A172 (cell line): ENCODE results near the gene ASCC3. TPM values are rescaled to one million over a fixed set of nuclear protein-coding genes. Genes with fewer than 3 reads are reported as not detected.

Experiments used
- DNase-seq: peaks from one replicate; pipeline ENCODE4 v3.0.0-alpha.2; 2015; ENCODE audit warnings: low spot score
- total RNA-seq: library from RNA; depleted of rRNA; stranded (reverse); fragments of >200 nt; shearing (Covaris generic); gene quantifications from 2 replicates; pipeline ENCODE4 v1.2.3, GENCODE V29; 2014

The ASCC3 gene
- total RNA-seq, 1 experiment from 2014 or later, result 39.4 TPM

- DNase-seq, result no peak
Measured at GRCh38 chr6:100464903-100465700, 416.0 kb downstream of the ASCC3 start, which contains the start of gene SIM1. SIM1 (minus strand) TSS chr6:100464921; CDS start chr6:100463468, 1,453 bp downstream.

DNA sequence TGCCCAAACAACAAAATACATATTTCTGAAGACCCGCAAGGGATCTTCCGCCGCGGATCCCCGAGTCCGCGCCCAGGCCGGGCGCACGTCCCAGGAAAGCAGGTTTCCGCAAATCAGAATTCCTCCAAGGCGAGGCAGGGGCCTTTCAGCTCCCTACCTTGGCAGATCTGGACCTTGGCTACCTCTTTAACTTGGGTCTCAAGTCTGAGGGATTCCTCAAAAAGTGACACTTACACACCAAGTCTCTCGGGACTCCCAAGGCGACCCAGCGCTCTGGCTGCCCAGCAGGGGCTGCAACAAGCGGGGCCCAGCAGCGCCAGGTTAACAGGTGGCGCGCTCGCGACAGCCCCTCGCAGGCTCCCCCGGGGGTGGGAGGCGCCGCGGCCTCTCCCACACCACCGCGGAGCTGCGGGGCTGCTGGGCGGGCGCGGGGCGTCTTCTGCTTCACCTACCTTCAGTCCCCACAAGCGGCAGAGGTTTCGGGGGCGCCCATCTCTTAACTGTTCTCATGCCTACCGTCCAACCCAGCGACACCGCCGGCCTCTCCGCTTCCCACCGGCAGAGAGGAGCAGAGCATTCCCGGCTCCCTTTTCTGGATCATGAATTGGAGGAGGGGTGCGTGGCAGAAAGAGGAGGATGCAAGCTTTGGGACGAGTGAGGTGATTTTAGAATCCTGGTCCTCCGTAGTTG lies 416.8 kb downstream of the ASCC3 start:
- DNase-seq, result no peak

DNA sequence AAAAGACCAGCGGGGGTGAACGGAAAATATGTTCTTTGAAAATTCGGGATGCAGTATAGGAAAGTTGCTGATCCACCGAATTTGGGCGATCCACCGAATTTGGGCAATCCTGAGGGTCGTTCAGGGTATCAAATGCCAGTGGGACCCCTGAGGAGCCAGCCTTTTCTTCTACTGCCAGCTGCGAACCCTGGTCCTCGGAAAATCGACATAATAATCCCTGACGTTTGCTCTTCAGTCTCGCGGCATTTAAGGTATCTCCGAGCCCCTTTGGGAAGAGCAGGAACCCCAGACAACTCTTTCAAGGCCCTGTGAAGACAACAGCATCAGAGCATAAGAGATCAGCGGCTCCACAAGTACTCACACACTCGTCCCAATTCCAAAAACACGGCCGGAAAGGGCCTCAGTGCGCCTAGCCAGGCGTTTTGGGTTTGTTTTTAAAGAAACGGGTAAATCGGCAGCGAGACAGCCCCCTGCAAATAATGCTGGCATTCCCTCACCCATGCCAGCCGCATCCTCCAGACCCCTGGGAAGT lies 417.4 kb downstream of the ASCC3 start:
- DNase-seq, result no peak

- no peak for DNase-seq
Measured at GRCh38 chr6:100462706-100463629, 418.2 kb downstream of the ASCC3 start.

DNA sequence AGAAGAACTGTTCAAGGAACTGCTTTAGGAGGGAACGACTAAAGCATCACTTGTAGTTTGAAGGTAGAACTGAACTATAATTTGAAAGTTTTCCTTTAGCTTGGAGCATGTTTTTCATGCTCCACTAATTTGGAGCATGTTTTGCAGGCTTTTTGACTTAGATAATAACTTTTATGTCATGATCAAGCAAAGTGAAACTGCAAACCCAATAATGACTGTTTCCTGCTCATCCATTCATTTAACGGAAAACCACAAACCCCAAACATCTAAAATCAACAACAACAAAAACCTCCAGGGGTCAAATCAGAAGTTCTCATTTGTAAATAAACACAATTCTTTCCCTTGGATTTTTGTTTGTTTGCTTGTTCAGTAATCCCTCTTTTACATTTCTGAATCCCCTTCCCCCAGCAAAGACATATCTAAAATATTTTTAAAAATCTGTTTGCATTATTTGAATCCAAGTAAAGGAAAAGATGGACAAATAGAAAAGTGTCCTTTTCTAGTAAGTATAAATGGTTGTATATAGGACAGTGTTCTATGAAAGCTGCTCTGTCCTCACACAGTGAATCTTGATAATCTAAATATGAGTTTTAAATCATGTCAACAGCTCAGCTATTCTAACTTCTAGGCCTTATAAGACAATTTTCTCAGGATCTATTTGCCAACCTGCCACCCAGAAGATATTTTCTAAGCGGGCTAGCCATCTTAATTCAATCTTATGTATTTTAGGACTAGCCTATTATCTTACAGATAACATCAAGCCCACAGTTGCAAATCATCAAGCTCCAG lies 419.0 kb downstream of the ASCC3 start:
- no peak for DNase-seq

GRCh38 chr6:100461278-100461916 lies 419.7 kb downstream of the ASCC3 start:
- peak; percentile 21 for DNase-seq

GRCh38 chr6:100460650-100461204 lies 420.4 kb downstream of the ASCC3 start:
- peak; percentile 22 for DNase-seq

DNA sequence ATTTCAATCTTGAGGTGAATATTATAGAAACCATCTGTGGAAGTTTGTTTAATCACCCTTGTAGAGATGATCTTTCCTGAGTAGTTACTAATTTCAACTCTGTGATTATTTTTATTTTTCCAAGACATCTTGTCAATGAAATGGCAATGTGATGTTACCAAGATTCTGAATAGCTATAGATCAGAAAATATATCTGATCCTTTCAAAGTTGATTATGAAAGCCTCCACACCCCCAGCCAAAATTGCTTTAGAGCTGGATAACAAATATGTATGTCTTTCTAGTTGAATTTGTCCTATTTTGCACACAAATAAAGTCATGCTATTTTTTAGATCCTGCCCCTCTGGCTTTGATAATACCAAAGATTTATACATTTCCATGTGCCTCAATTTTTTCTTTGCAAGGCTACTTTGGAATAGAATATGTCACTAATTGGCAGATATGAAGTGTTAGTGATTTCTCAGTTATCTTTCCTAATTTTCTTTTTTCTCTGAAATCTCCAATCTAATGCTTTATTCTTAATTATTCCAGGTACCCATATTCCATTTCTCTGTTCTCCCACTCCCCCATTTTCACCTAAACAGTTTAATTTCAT lies 421.4 kb downstream of the ASCC3 start:
- DNase-seq, result no peak

- no peak for DNase-seq
Measured at GRCh38 chr6:100458841-100459591, 422.1 kb downstream of the ASCC3 start.
